Measurements from ENCODE around the gene TRIM56. TPM values are rescaled to one million over a fixed set of nuclear protein-coding genes. Genes with fewer than 3 reads are reported as not detected.

TRIM56 gene
- total RNA-seq, 2 donors from 2014 or later, result 20.7 to 22.4 TPM

Other genes with a start within 250 kb of the TRIM56 start
- 10 to 100 TPM; 13.4 to 14.7 TPM for gene SLC12A9, start 232.8 kb upstream of the TRIM56 start, total RNA-seq
- 10 to 100 TPM; 36.5 to 48.0 TPM for gene TRIP6, start 218.1 kb upstream of the TRIM56 start, total RNA-seq
- gene SRRT, start 210.4 kb upstream of the TRIM56 start, total RNA-seq, result 10 to 100 TPM; 65.1 to 87.0 TPM
- 1 to 10 TPM; 2.7 to 4.3 TPM for gene UFSP1, start 195.8 kb upstream of the TRIM56 start, total RNA-seq
- 10 to 100 TPM in 1 of 2 donors, 1 to 10 TPM in 1; 8.5 to 30.9 TPM for gene ACHE, start 189.6 kb upstream of the TRIM56 start, total RNA-seq
- under 1 TPM; 0.35 to 0.76 TPM for gene MUC3A, start 135.9 kb upstream of the TRIM56 start, total RNA-seq
- gene MUC12, start 115.9 kb upstream of the TRIM56 start, total RNA-seq, result under 1 TPM; 0.35 to 0.39 TPM
- gene MUC17, start 65.4 kb upstream of the TRIM56 start, total RNA-seq, result not detected
- 10 to 100 TPM in 1 of 2 donors, 1 to 10 TPM in 1; 2.4 to 41.6 TPM for gene SERPINE1, start 41.6 kb downstream of the TRIM56 start, total RNA-seq
- gene AP1S1, start 69.0 kb downstream of the TRIM56 start, total RNA-seq, result 10 to 100 TPM; 14.9 to 18.9 TPM
- not detected for gene VGF, start 80.1 kb downstream of the TRIM56 start, total RNA-seq
- not detected for gene NAT16, start 94.8 kb downstream of the TRIM56 start, total RNA-seq
- not detected for gene MOGAT3, start 115.6 kb downstream of the TRIM56 start, total RNA-seq
- 10 to 100 TPM; 49.6 to 59.1 TPM for gene PLOD3, start 132.1 kb downstream of the TRIM56 start, total RNA-seq
- 10 to 100 TPM; 48.0 to 53.9 TPM for gene ZNHIT1, start 132.7 kb downstream of the TRIM56 start, total RNA-seq
- 1 to 10 TPM; 5.5 to 6.1 TPM for gene CLDN15, start 152.3 kb downstream of the TRIM56 start, total RNA-seq
- 100 to 1,000 TPM; 251 to 257 TPM for gene FIS1, start 159.6 kb downstream of the TRIM56 start, total RNA-seq
- 10 to 100 TPM; 15.7 to 17.0 TPM for gene IFT22, start 236.3 kb downstream of the TRIM56 start, total RNA-seq